Activated gamma-delta T cell treated with Interleukin-2 at 50 U/mL for 16 hours (primary cell): ENCODE measurements around the gene RUFY1.
"Not testable (repeated sequence)": the region's sequence is repeated elsewhere in the genome, so short reads cannot be mapped to it uniquely, and the experiment has no call there.

Experiments used
- DNase-seq: peaks from one replicate; pipeline ENCODE4 v3.0.0-alpha.2; 2020

RUFY1 gene

GRCh38 chr5:179550511-179551342 is at the start of gene RUFY1:
Gene RUFY1, plus strand, starts transcription at chr5:179550554. Its CDS starts 16 bp downstream, at chr5:179550570.
- peak; percentile 78 for DNase-seq

GRCh38 chr5:179501997-179502396 is 48.4 kb upstream of the RUFY1 start:
- DNase-seq, result not testable (repeated sequence)

- DNase-seq, result not testable (repeated sequence)
Observed at GRCh38 chr5:179502420-179502819, 47.9 kb upstream of the RUFY1 start.

GRCh38 chr5:179504191-179504590 is 46.2 kb upstream of the RUFY1 start:
- DNase-seq, result no peak

- DNase-seq, result no peak
Observed at GRCh38 chr5:179504600-179505396, 45.6 kb upstream of the RUFY1 start.

- no peak for DNase-seq
Observed at GRCh38 chr5:179505636-179506261, 44.6 kb upstream of the RUFY1 start.

GRCh38 chr5:179509239-179509638 is 41.1 kb upstream of the RUFY1 start:
- DNase-seq, result no peak

GRCh38 chr5:179509845-179510244 is 40.5 kb upstream of the RUFY1 start:
- no peak for DNase-seq

- no peak for DNase-seq
Observed at GRCh38 chr5:179512452-179513000, 37.8 kb upstream of the RUFY1 start.

- DNase-seq, result not testable (repeated sequence)
Observed at GRCh38 chr5:179515501-179515900, 34.9 kb upstream of the RUFY1 start.

GRCh38 chr5:179516221-179516620 is 34.1 kb upstream of the RUFY1 start:
- DNase-seq, result no peak

- DNase-seq, result not testable (repeated sequence)
Observed at GRCh38 chr5:179517746-179518145, 32.6 kb upstream of the RUFY1 start.

- not testable (repeated sequence) for DNase-seq
Observed at GRCh38 chr5:179518369-179518768, 32.0 kb upstream of the RUFY1 start.

GRCh38 chr5:179519416-179520070 is 30.8 kb upstream of the RUFY1 start:
- not testable (repeated sequence) for DNase-seq

GRCh38 chr5:179522107-179522506 is 28.2 kb upstream of the RUFY1 start:
- not testable (repeated sequence) for DNase-seq

GRCh38 chr5:179526978-179527377 is 23.4 kb upstream of the RUFY1 start:
- no peak for DNase-seq

GRCh38 chr5:179530069-179530998 is 20.0 kb upstream of the RUFY1 start:
- DNase-seq, result peak; percentile 71

GRCh38 chr5:179533024-179533423 is 17.3 kb upstream of the RUFY1 start:
- no peak for DNase-seq

- DNase-seq, result no peak
Observed at GRCh38 chr5:179533907-179534306, 16.4 kb upstream of the RUFY1 start.

GRCh38 chr5:179534431-179534830 is 15.9 kb upstream of the RUFY1 start:
- DNase-seq, result no peak

GRCh38 chr5:179536676-179537075 is 13.7 kb upstream of the RUFY1 start:
- no peak for DNase-seq
